Measurements from ENCODE around the gene SIRT3.

DNA sequence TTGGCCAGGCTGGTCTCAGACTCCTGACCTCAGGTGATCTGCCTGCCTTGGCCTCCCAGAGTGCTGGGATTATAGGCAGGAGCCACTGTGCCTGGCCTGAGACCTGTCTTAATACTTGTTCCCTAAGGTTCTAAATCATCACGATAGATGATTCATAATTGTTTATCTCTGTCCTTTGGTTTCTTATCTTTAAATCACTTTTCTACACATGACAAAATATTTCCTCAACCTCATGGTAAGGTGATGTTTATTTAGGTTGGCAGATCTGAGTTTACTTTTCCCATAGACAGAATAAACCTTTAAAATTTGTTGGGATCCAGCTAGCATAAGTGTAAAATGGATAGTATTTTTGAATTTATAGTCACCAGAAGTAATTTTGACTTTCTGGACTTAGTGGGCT, 4.2 kb upstream of the SIRT3 start:
- TF ChIP-seq, protein P1, sequence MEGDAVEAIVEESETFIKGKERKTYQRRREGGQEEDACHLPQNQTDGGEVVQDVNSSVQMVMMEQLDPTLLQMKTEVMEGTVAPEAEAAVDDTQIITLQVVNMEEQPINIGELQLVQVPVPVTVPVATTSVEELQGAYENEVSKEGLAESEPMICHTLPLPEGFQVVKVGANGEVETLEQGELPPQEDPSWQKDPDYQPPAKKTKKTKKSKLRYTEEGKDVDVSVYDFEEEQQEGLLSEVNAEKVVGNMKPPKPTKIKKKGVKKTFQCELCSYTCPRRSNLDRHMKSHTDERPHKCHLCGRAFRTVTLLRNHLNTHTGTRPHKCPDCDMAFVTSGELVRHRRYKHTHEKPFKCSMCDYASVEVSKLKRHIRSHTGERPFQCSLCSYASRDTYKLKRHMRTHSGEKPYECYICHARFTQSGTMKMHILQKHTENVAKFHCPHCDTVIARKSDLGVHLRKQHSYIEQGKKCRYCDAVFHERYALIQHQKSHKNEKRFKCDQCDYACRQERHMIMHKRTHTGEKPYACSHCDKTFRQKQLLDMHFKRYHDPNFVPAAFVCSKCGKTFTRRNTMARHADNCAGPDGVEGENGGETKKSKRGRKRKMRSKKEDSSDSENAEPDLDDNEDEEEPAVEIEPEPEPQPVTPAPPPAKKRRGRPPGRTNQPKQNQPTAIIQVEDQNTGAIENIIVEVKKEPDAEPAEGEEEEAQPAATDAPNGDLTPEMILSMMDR (IDR thresholded peaks at IDR 0.05) = no peak
- TF ChIP-seq ZFX (IDR thresholded peaks at IDR 0.05; ENCODE audit: borderline replicate concordance) = no peak
